ENCODE data around the gene STK35.

- TF ChIP-seq CTCF (IDR thresholded peaks at IDR 0.05; ENCODE audit: low read length), result no peak
- no peak for TF ChIP-seq EZH2 (IDR thresholded peaks at IDR 0.05; ENCODE audit: borderline replicate concordance, low read length)
Observed at GRCh38 chr20:2108498-2108897, 6.9 kb downstream of the STK35 start.

Data from OCI-LY1 (cell line).